ENCODE measurements around the gene RP9.

The RP9 gene

DNA sequence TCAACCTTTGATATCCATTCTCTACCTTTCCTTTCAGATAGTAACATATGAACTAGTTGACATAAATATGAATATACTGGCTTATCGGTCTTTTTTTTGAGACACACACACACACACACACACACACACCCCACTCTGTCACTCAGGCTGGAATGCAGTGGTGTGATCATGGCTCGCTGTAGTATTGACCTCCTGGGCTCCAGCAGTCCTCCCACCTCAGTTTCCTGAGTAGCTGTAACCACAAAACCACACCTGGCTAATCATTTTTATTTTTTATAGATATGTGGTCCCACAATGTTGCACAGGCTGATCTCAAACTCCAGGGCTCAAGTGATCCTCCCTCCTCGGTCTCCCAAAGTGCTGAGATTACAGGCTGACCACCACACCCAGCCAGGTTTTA is 32.5 kb downstream of the RP9 start:
- no peaks in the 10 kb centered on the region for H3K27me3 ChIP-seq (ENCODE audit: insufficient read depth, low read length, poor library complexity)
- no peak overlapping the region for H3K4ac ChIP-seq (ENCODE audit: low read depth, low read length)
- H3K4me3 ChIP-seq (ENCODE audit: low read length): no peak overlapping the region
- no peak overlapping the region for H2BK120ac ChIP-seq (ENCODE audit: low read depth, low read length)
- DNase-seq: no peak
- no peak overlapping the region for H3K23ac ChIP-seq (ENCODE audit: low read length)
- no peak overlapping the region for H2AK5ac ChIP-seq (ENCODE audit: low read length)
- H3K27ac ChIP-seq (ENCODE audit: low read depth, low read length): no peak overlapping the region
- H3K4me2 ChIP-seq (ENCODE audit: low read length): no peak overlapping the region
- H3K79me1 ChIP-seq (ENCODE audit: low read length): no peaks in the 10 kb centered on the region
- no peak overlapping the region for H3K56ac ChIP-seq (ENCODE audit: low read length)
- H3K9ac ChIP-seq (ENCODE audit: low read length): no peak overlapping the region
- no peak overlapping the region for H4K5ac ChIP-seq (ENCODE audit: low read length)
- H3K36me3 ChIP-seq (ENCODE audit: control insufficient read depth, insufficient read depth, low read length): no peaks in the 10 kb centered on the region
- H3K79me2 ChIP-seq (ENCODE audit: control insufficient read depth, insufficient read depth, low read length): no peaks in the 10 kb centered on the region
- H3K18ac ChIP-seq (ENCODE audit: low read length): no peak overlapping the region
- no peak overlapping the region for H2BK15ac ChIP-seq (replicated peaks; ENCODE audit: low read depth)
- no CpG with 5 or more reads among the region's 3 CpGs for WGBS (ENCODE audit: extremely low coverage, insufficient coverage, low lambda C conversion rate)
- no peak overlapping the region for H2BK5ac ChIP-seq (ENCODE audit: low read length)
- no peaks in the 10 kb centered on the region for H3K4me1 ChIP-seq (ENCODE audit: control insufficient read depth, low read depth, low read length)
- no peak overlapping the region for H4K8ac ChIP-seq (ENCODE audit: low read depth, low read length)

GRCh38 chr7:33075818-33076518 is 33.2 kb downstream of the RP9 start:
- Histone ChIP-seq H3K4me1 (ENCODE audit: control insufficient read depth, low read depth, low read length) (no peaks in the 10 kb centered on the region), H2BK15ac (replicated peaks; ENCODE audit: low read depth) (no peak overlapping the region), H3K56ac (ENCODE audit: low read length) (no peak overlapping the region), H3K4me2 (ENCODE audit: low read length) (no peak overlapping the region), H3K23ac (ENCODE audit: low read length) (no peak overlapping the region), H3K36me3 (ENCODE audit: control insufficient read depth, insufficient read depth, low read length) (no peaks in the 10 kb centered on the region), H4K8ac (ENCODE audit: low read depth, low read length) (no peak overlapping the region), H2AK5ac (ENCODE audit: low read length) (no peak overlapping the region), H3K4me3 (ENCODE audit: low read length) (no peak overlapping the region), H3K9ac (ENCODE audit: low read length) (no peak overlapping the region), H4K5ac (ENCODE audit: low read length) (no peak overlapping the region), H2BK120ac (ENCODE audit: low read depth, low read length) (no peak overlapping the region), H3K27me3 (ENCODE audit: insufficient read depth, low read length, poor library complexity) (no peaks in the 10 kb centered on the region), H3K27ac (ENCODE audit: low read depth, low read length) (no peak overlapping the region), H3K18ac (ENCODE audit: low read length) (no peak overlapping the region), H3K79me1 (ENCODE audit: low read length) (no peaks in the 10 kb centered on the region), H2BK5ac (ENCODE audit: low read length) (no peak overlapping the region), H3K4ac (ENCODE audit: low read depth, low read length) (no peak overlapping the region), H3K79me2 (ENCODE audit: control insufficient read depth, insufficient read depth, low read length) (no peaks in the 10 kb centered on the region)
- no CpG with 5 or more reads among the region's 3 CpGs for WGBS (ENCODE audit: extremely low coverage, insufficient coverage, low lambda C conversion rate)
- DNase-seq: no peak

GRCh38 chr7:33073243-33073642 is 36.0 kb downstream of the RP9 start:
- H3K27ac ChIP-seq (ENCODE audit: low read depth, low read length): no peak overlapping the region
- no peak overlapping the region for H3K4me3 ChIP-seq (ENCODE audit: low read length)
- H2BK15ac ChIP-seq (replicated peaks; ENCODE audit: low read depth): no peak overlapping the region
- no peak overlapping the region for H3K23ac ChIP-seq (ENCODE audit: low read length)
- no peak overlapping the region for H2BK5ac ChIP-seq (ENCODE audit: low read length)
- no peak overlapping the region for H2BK120ac ChIP-seq (ENCODE audit: low read depth, low read length)
- no peaks in the 10 kb centered on the region for H3K79me1 ChIP-seq (ENCODE audit: low read length)
- no peak overlapping the region for H3K18ac ChIP-seq (ENCODE audit: low read length)
- no peak overlapping the region for H4K5ac ChIP-seq (ENCODE audit: low read length)
- H3K36me3 ChIP-seq (ENCODE audit: control insufficient read depth, insufficient read depth, low read length): no peaks in the 10 kb centered on the region
- H2AK5ac ChIP-seq (ENCODE audit: low read length): no peak overlapping the region
- H3K9ac ChIP-seq (ENCODE audit: low read length): no peak overlapping the region
- no peak overlapping the region for H4K8ac ChIP-seq (ENCODE audit: low read depth, low read length)
- no peak overlapping the region for H3K4ac ChIP-seq (ENCODE audit: low read depth, low read length)
- H3K27me3 ChIP-seq (ENCODE audit: insufficient read depth, low read length, poor library complexity): no peaks in the 10 kb centered on the region
- no peaks in the 10 kb centered on the region for H3K4me1 ChIP-seq (ENCODE audit: control insufficient read depth, low read depth, low read length)
- no peak overlapping the region for H3K4me2 ChIP-seq (ENCODE audit: low read length)
- H3K79me2 ChIP-seq (ENCODE audit: control insufficient read depth, insufficient read depth, low read length): no peaks in the 10 kb centered on the region
- H3K56ac ChIP-seq (ENCODE audit: low read length): no peak overlapping the region
- no CpG with 5 or more reads among the region's 4 CpGs for WGBS (ENCODE audit: extremely low coverage, insufficient coverage, low lambda C conversion rate)
- DNase-seq: no peak

DNA sequence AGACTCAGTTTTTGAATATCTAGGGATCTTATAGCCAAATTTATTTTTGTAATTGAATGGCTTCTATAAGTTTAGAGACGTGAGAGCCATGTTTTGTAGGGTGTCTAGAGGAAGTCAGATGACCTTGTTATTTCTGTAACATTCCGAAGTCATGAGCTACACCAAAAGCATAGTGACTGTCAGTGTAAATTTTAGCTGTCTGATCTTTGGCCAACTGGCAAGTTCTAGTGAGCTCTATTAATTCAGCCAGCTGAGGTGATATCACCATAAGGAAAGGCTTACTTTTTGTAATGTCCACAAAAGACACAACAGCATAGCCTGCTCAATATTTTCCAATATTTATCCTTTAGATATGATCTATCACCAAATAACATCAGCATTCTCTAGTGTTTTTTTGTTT is 36.7 kb downstream of the RP9 start:
- no peaks in the 10 kb centered on the region for H3K36me3 ChIP-seq (ENCODE audit: control insufficient read depth, insufficient read depth, low read length)
- no peak overlapping the region for H2BK15ac ChIP-seq (replicated peaks; ENCODE audit: low read depth)
- no peak overlapping the region for H4K5ac ChIP-seq (ENCODE audit: low read length)
- H3K18ac ChIP-seq (ENCODE audit: low read length): no peak overlapping the region
- H3K4ac ChIP-seq (ENCODE audit: low read depth, low read length): no peak overlapping the region
- H3K9ac ChIP-seq (ENCODE audit: low read length): no peak overlapping the region
- no peak overlapping the region for H3K4me3 ChIP-seq (ENCODE audit: low read length)
- no peak overlapping the region for H3K56ac ChIP-seq (ENCODE audit: low read length)
- H2AK5ac ChIP-seq (ENCODE audit: low read length): no peak overlapping the region
- whole genome bisulfite sequencing (ENCODE audit: extremely low coverage, insufficient coverage, low lambda C conversion rate): no CpG with 5 or more reads among the region's 2 CpGs
- H2BK5ac ChIP-seq (ENCODE audit: low read length): no peak overlapping the region
- no peak overlapping the region for H2BK120ac ChIP-seq (ENCODE audit: low read depth, low read length)
- no peak overlapping the region for H3K23ac ChIP-seq (ENCODE audit: low read length)
- H3K4me1 ChIP-seq (ENCODE audit: control insufficient read depth, low read depth, low read length): no peaks in the 10 kb centered on the region
- no peak overlapping the region for H3K4me2 ChIP-seq (ENCODE audit: low read length)
- H3K79me2 ChIP-seq (ENCODE audit: control insufficient read depth, insufficient read depth, low read length): no peaks in the 10 kb centered on the region
- no peak for DNase-seq
- H4K8ac ChIP-seq (ENCODE audit: low read depth, low read length): no peak overlapping the region
- no peak overlapping the region for H3K27ac ChIP-seq (ENCODE audit: low read depth, low read length)
- H3K27me3 ChIP-seq (ENCODE audit: insufficient read depth, low read length, poor library complexity): no peaks in the 10 kb centered on the region
- H3K79me1 ChIP-seq (ENCODE audit: low read length): no peaks in the 10 kb centered on the region

DNA sequence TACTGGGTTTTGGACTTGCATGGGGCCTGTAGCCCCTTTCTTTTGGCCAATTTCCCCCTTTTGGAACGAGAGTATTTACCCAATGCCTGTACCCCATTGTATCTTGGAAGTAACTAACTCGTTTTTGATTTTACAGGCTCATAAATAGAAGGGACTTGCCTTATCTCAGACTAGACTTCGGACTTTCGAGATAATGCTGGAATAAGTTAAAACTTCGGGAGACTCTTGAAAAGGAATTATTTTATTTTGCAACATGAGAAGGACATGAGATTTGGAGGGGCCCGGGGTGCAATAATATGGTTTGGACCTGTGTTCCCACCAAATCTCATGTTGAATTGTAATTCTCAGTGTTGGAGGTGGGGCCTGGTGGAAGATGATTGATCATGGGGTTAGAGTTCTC is 38.4 kb downstream of the RP9 start:
- H4K8ac ChIP-seq (ENCODE audit: low read depth, low read length): no peak overlapping the region
- H2BK5ac ChIP-seq (ENCODE audit: low read length): no peak overlapping the region
- DNase-seq: no peak
- no peak overlapping the region for H3K9ac ChIP-seq (ENCODE audit: low read length)
- H2BK15ac ChIP-seq (replicated peaks; ENCODE audit: low read depth): no peak overlapping the region
- H3K4ac ChIP-seq (ENCODE audit: low read depth, low read length): no peak overlapping the region
- no peaks in the 10 kb centered on the region for H3K4me1 ChIP-seq (ENCODE audit: control insufficient read depth, low read depth, low read length)
- no peaks in the 10 kb centered on the region for H3K79me2 ChIP-seq (ENCODE audit: control insufficient read depth, insufficient read depth, low read length)
- no peak overlapping the region for H2BK120ac ChIP-seq (ENCODE audit: low read depth, low read length)
- no peak overlapping the region for H3K4me2 ChIP-seq (ENCODE audit: low read length)
- H3K27ac ChIP-seq (ENCODE audit: low read depth, low read length): no peak overlapping the region
- H3K56ac ChIP-seq (ENCODE audit: low read length): no peak overlapping the region
- no peak overlapping the region for H3K4me3 ChIP-seq (ENCODE audit: low read length)
- WGBS (ENCODE audit: extremely low coverage, insufficient coverage, low lambda C conversion rate): no CpG with 5 or more reads among the region's 6 CpGs
- H3K18ac ChIP-seq (ENCODE audit: low read length): no peak overlapping the region
- H3K23ac ChIP-seq (ENCODE audit: low read length): no peak overlapping the region
- no peaks in the 10 kb centered on the region for H3K36me3 ChIP-seq (ENCODE audit: control insufficient read depth, insufficient read depth, low read length)
- no peaks in the 10 kb centered on the region for H3K27me3 ChIP-seq (ENCODE audit: insufficient read depth, low read length, poor library complexity)
- no peaks in the 10 kb centered on the region for H3K79me1 ChIP-seq (ENCODE audit: low read length)
- no peak overlapping the region for H4K5ac ChIP-seq (ENCODE audit: low read length)
- H2AK5ac ChIP-seq (ENCODE audit: low read length): no peak overlapping the region

DNA sequence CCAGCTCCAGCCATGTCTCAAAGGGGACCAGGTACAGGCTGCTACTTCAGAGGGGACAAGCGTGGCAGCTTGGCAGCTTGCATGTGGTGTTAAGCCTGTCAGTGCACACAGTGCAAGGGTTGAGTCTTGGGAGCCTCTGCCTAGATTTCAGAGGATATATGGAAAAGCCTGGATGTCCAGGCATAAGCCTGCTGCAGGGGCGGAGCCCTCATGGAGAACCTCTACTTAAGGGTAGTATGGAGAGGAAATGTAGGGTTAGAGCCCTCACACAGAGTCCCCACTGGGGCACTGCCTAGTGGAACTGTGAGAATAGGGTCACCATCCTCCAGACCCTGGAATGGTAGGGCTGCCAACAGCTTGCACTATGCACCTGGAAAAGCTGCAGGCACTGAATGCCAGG is 38.9 kb downstream of the RP9 start:
- H2BK5ac ChIP-seq (ENCODE audit: low read length): no peak overlapping the region
- no peak overlapping the region for H3K4me3 ChIP-seq (ENCODE audit: low read length)
- H2BK15ac ChIP-seq (replicated peaks; ENCODE audit: low read depth): no peak overlapping the region
- no peak overlapping the region for H3K4me2 ChIP-seq (ENCODE audit: low read length)
- H3K23ac ChIP-seq (ENCODE audit: low read length): no peak overlapping the region
- no peaks in the 10 kb centered on the region for H3K79me2 ChIP-seq (ENCODE audit: control insufficient read depth, insufficient read depth, low read length)
- H2BK120ac ChIP-seq (ENCODE audit: low read depth, low read length): no peak overlapping the region
- no peaks in the 10 kb centered on the region for H3K36me3 ChIP-seq (ENCODE audit: control insufficient read depth, insufficient read depth, low read length)
- no peak overlapping the region for H3K18ac ChIP-seq (ENCODE audit: low read length)
- H3K27me3 ChIP-seq (ENCODE audit: insufficient read depth, low read length, poor library complexity): no peaks in the 10 kb centered on the region
- H3K56ac ChIP-seq (ENCODE audit: low read length): no peak overlapping the region
- no peak overlapping the region for H4K8ac ChIP-seq (ENCODE audit: low read depth, low read length)
- no peaks in the 10 kb centered on the region for H3K4me1 ChIP-seq (ENCODE audit: control insufficient read depth, low read depth, low read length)
- DNase-seq: peak; percentile 11
- no peak overlapping the region for H4K5ac ChIP-seq (ENCODE audit: low read length)
- H3K4ac ChIP-seq (ENCODE audit: low read depth, low read length): no peak overlapping the region
- no peak overlapping the region for H3K9ac ChIP-seq (ENCODE audit: low read length)
- H3K79me1 ChIP-seq (ENCODE audit: low read length): no peaks in the 10 kb centered on the region
- H2AK5ac ChIP-seq (ENCODE audit: low read length): no peak overlapping the region
- no CpG with 5 or more reads among the region's 2 CpGs for WGBS (ENCODE audit: extremely low coverage, insufficient coverage, low lambda C conversion rate)
- no peak overlapping the region for H3K27ac ChIP-seq (ENCODE audit: low read depth, low read length)

Data from mesendoderm (in vitro differentiated cells).